T-cell (primary cell): Measurements from ENCODE around the gene GABBR2. TPM values are rescaled to one million over a fixed set of nuclear protein-coding genes. Genes with fewer than 3 reads are reported as not detected.

Source experiments
- ATAC-seq, 4 experiments: fragments of 200-7000 bp in 3 of 4; fragments of 150-1000 bp in 1 of 4; cut with Tn5 transposase; replicated peaks in 1 of 4; 1 replicate in 3 of 4; 2 replicates in 1 of 4; pipeline ENCODE4 v1.10.0; 2021; ENCODE audit warnings: moderate library complexity in 3 of 4, mild to moderate bottlenecking in 2 of 4, moderate number of reproducible peaks in 1 of 4
- CTCF ChIA-PET, 2 donors: fragments of 300-600 bp; sonication (Branson Sonifier 250); formaldehyde crosslinking; loops; one replicate each; lab custom pipeline; 2022; ENCODE audit warnings: antibody characterized with exemption in 2 of 2; lab: Charles Lee
- POLR2A ChIA-PET, 2 donors: fragments of 300-600 bp; sonication (Branson Sonifier 250); formaldehyde crosslinking; loops; one replicate each; lab custom pipeline; 2022; ENCODE audit warnings: antibody characterized with exemption in 2 of 2; lab: Charles Lee
- DNase-seq, 35 experiments: peaks; one replicate each; pipeline versions ENCODE4 v3.0.0 to v3.0.0-alpha.2; 2013 to 2023
- H3K27ac ChIP-seq: one replicate; pipeline ENCODE4 v1.5.1; 2013; ENCODE audit warnings: low read length
- H3K27me3 ChIP-seq, 2 experiments: replicated peaks in 1 of 2; 1 replicate in 1 of 2; 2 replicates in 1 of 2; pipeline versions ENCODE4 v1.6.1 to v1.7.0; 2013; ENCODE audit warnings: low read length in 1 of 2, mixed read lengths in 1 of 2; ENCODE audit not compliant: control insufficient read depth in 2 of 2, insufficient read depth in 2 of 2; ENCODE audit errors: extremely low read depth in 1 of 2
- H3K36me3 ChIP-seq, 2 donors: 1 replicate in 1 of 2; 2 replicates in 1 of 2; pipeline versions ENCODE4 v1.6.1 to v1.7.0; 2013; ENCODE audit warnings: low read length in 1 of 2; ENCODE audit not compliant: control insufficient read depth in 2 of 2, insufficient read depth in 1 of 2; ENCODE audit errors: extremely low read depth in 1 of 2
- H3K4me1 ChIP-seq, 2 experiments: 1 replicate in 1 of 2; 2 replicates in 1 of 2; pipeline versions ENCODE4 v1.6.1 to v1.7.0; 2013; ENCODE audit warnings: low read length in 2 of 2, mixed read lengths in 1 of 2; ENCODE audit not compliant: insufficient read depth in 2 of 2, control insufficient read depth in 1 of 2; ENCODE audit errors: extremely low read depth in 1 of 2
- H3K4me3 ChIP-seq, 2 donors: 1 replicate in 1 of 2; 2 replicates in 1 of 2; pipeline versions ENCODE4 v1.5.1 to v1.7.0; 2013; ENCODE audit warnings: mild to moderate bottlenecking in 2 of 2, low read length in 1 of 2, moderate library complexity in 1 of 2; ENCODE audit not compliant: control insufficient read depth in 1 of 2; ENCODE audit errors: extremely low read depth in 1 of 2
- H3K9me3 ChIP-seq: 2 replicates; pipeline ENCODE4 v1.7.0; 2013
- H3K27ac Mint-ChIP-seq, 2 donors: one replicate each; pipeline ENCODE4 v1.8.0; 2020 to 2021; ENCODE audit warnings: mild to moderate bottlenecking in 2 of 2, mixed read lengths in 2 of 2
- H3K27me3 Mint-ChIP-seq, 2 donors: one replicate each; pipeline ENCODE4 v1.8.0; 2021 to 2022; ENCODE audit warnings: mixed read lengths in 2 of 2
- H3K36me3 Mint-ChIP-seq: one replicate; pipeline ENCODE4 v1.8.0; 2021; ENCODE audit warnings: mixed read lengths
- H3K4me1 Mint-ChIP-seq, 3 donors: one replicate each; pipeline ENCODE4 v1.8.0; 2020 to 2022; ENCODE audit warnings: mixed read lengths in 3 of 3, mild to moderate bottlenecking in 1 of 3
- H3K4me3 Mint-ChIP-seq, 3 donors: one replicate each; pipeline ENCODE4 v1.8.0; 2020 to 2022; ENCODE audit warnings: mild to moderate bottlenecking in 3 of 3, mixed read lengths in 3 of 3, moderate library complexity in 3 of 3
- H3K9me3 Mint-ChIP-seq, 3 donors: one replicate each; pipeline ENCODE4 v1.8.0; 2020 to 2022; ENCODE audit warnings: mixed read lengths in 3 of 3
- WGBS: methylation state at CpG from one replicate; pipeline ENCODE4 v1.1.5; 2013; ENCODE audit warnings: missing lambda C conversion rate; ENCODE audit not compliant: insufficient coverage; 5-methylcytosine and 5-hydroxymethylcytosine counted together
- total RNA-seq, 35 experiments: library from RNA in 6 of 35; stranded (reverse) in 6 of 35; fragments of 120-200 nt in 1 of 35; gene quantifications; one replicate each; pipeline versions ENCODE4 v1.2.1 to v1.2.4 and lab custom pipeline; 2013 to 2026

GABBR2 gene
- total RNA-seq, 5 donors from 2014 or later (not counting 1 experiment from before 2014, with no cell fraction given): 0.03 TPM; not detected in 4

DNA sequence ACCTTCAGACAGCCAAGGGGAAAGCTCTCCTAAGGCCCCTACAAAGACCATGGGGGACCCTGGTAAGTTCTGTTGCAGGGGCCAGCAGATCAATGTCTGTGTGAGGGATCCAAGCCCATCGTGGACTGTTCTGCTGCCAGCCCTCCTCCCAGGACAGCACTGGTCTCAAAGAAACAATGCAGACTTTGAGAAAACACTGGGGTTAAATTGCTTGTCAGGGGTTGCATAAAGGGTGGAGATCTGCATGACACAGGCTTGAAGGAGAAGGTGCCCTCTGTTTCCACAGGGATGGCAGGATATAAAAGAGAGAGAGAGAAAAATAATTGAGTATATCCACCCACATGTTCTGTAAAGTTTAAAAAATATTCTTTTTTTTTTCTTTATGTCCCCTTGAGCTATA, 295.7 kb downstream of the GABBR2 start:
- no peak overlapping the region for H3K4me3 ChIP-seq
- H3K4me1 Mint-ChIP-seq: peaks cover 0 to 5% (median 0%) of the 10 kb centered on the region in 3 donors
- no peaks in the 10 kb centered on the region for H3K4me1 ChIP-seq
- H3K27me3 Mint-ChIP-seq: peaks cover 31 to 37% of the 10 kb centered on the region in 2 donors
- H3K36me3 ChIP-seq: no peaks in the 10 kb centered on the region
- peaks cover 0 to 21% of the 10 kb centered on the region in 2 experiments for H3K27me3 ChIP-seq
- DNase-seq (no peak), ATAC-seq (no peak)
- WGBS: 80% methylated on average over 1 of the region's 1 CpG
- no peaks in the 10 kb centered on the region for H3K36me3 Mint-ChIP-seq
- no peak overlapping the region for H3K27ac Mint-ChIP-seq
- H3K27ac ChIP-seq: no peak overlapping the region
- POLR2A ChIA-PET: interaction anchor here in 1 of 2 donors (0.6 kb wide), 1 partner anchor 1089 kb away, joined by 3 read pairs; no protein-coding TSS in a partner anchor
- H3K4me3 Mint-ChIP-seq: no peak overlapping the region
- no peaks in the 10 kb centered on the region for H3K9me3 ChIP-seq
- H3K9me3 Mint-ChIP-seq: no peaks in the 10 kb centered on the region
- CTCF ChIA-PET: no interaction called here

DNA sequence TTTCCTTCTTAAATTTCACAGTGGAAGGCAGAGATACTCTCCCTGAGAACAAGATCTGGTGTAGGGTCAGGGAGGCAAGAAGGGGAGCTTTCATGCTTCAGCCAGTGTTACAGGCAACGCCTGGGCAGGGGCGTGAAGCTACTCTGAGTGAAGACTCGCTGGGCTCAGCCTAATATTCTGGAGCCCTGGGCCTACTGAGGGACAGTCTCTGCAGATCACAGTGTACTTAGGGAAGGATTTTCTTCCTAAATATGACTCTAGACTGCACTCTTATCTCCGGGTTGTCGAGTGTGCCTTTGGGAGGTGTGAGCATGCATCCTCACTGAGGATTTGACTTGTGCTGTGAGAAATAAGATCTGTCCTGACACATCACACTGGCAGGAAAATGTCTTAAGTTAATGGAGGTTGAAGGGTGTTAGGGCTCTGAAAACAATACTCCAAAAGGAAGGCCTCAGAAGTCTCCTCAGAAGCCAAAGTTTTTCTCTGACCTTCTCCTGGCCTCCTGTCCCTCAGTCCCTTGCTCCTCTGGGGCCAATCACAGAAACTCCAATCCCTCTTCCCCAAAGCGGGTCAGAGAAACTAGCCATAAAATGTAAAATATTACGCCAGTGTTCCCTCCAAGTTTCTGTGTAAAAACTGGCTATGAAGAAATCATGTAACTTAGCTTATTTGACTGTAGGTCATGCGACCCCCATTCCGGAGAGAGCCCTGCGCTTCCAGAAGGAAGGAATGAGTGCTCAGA, 296.5 kb downstream of the GABBR2 start:
- Histone ChIP-seq H3K9me3 (no peaks in the 10 kb centered on the region), H3K27me3 (peaks cover 0 to 15% of the 10 kb centered on the region in 2 experiments), H3K36me3 (no peaks in the 10 kb centered on the region), H3K4me3 (no peak overlapping the region), H3K4me1 (no peaks in the 10 kb centered on the region), H3K27ac (no peak overlapping the region)
- H3K27ac Mint-ChIP-seq: no peak overlapping the region
- no peaks in the 10 kb centered on the region for H3K9me3 Mint-ChIP-seq
- ChIA-PET POLR2A (no interaction called here), CTCF (no interaction called here)
- H3K27me3 Mint-ChIP-seq: peaks cover 25 to 32% of the 10 kb centered on the region in 2 donors
- no peak for DNase-seq
- no peak overlapping the region for H3K4me3 Mint-ChIP-seq
- no peaks in the 10 kb centered on the region for H3K36me3 Mint-ChIP-seq
- 85% methylated on average over 5 of the region's 10 CpGs for WGBS
- peaks cover 0 to 5% (median 0%) of the 10 kb centered on the region in 3 donors for H3K4me1 Mint-ChIP-seq
- no peak for ATAC-seq

DNA sequence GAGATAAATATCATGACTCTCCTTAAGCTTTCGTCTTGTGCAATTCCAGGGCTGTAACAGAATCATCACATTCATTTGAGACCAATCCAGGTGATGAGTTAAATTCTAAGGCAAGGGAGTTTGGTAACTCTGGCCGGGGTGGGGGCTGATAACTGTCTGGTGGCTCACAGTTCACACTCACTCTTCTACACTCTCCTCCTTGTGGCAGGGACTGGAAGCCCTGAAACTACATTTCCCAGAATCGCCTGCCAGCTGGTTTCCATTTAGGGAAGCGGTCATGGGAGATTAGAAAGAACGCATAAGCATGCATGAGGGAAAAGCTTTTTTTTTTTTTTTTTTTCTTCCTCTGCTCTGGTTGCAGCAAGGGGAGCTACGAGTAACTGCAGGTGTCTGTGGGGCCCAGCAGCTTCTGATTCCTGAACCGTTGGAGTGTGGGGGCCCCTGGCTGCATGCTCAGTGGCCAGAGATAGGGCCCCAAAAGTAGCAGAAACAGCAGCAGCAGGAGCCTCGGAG, 298.5 kb downstream of the GABBR2 start:
- H3K9me3 Mint-ChIP-seq: no peaks in the 10 kb centered on the region
- H3K27ac Mint-ChIP-seq: no peak overlapping the region
- Histone ChIP-seq H3K4me3 (no peak overlapping the region), H3K36me3 (no peaks in the 10 kb centered on the region), H3K27ac (no peak overlapping the region), H3K4me1 (no peaks in the 10 kb centered on the region), H3K27me3 (peaks cover 0 to 7% of the 10 kb centered on the region in 2 experiments), H3K9me3 (no peaks in the 10 kb centered on the region)
- no peak for DNase-seq
- H3K27me3 Mint-ChIP-seq: peaks cover 14 to 23% of the 10 kb centered on the region in 2 donors
- 16% methylated on average over 5 of the region's 8 CpGs for WGBS
- H3K4me1 Mint-ChIP-seq: peaks cover 0 to 5% (median 0%) of the 10 kb centered on the region in 3 donors
- no peaks in the 10 kb centered on the region for H3K36me3 Mint-ChIP-seq
- H3K4me3 Mint-ChIP-seq: no peak overlapping the region
- CTCF ChIA-PET: interaction anchor here in 1 of 2 donors (0.7 kb wide), 1 partner anchor 75 kb away, joined by 5 read pairs; no protein-coding TSS in a partner anchor
- POLR2A ChIA-PET: no interaction called here
- no peak for ATAC-seq

DNA sequence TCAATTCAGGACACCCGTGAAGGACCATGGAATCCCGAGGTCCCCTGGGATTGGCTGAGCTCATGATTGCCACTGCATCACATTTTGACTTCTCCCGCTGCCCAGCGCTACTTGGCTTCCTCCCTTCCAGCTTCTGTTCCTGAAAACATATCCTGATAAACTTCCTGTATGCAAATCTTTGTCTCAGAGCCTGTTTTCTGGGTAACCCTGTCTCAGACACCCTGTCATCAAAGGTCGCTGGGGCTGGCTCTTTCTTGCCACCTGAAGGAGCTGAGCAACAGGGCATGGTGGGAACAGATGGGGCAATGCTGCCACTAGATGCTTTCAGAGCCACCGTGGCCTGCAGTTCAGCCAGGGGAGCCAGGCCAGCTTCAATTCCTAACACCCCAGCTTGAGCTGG, 299.0 kb downstream of the GABBR2 start:
- Histone ChIP-seq H3K9me3 (no peaks in the 10 kb centered on the region), H3K4me3 (no peak overlapping the region), H3K27me3 (peaks cover 0 to 6% of the 10 kb centered on the region in 2 experiments), H3K36me3 (no peaks in the 10 kb centered on the region), H3K27ac (no peak overlapping the region), H3K4me1 (no peaks in the 10 kb centered on the region)
- POLR2A ChIA-PET: interaction anchor here in 1 of 2 donors (0.6 kb wide), 1 partner anchor 489 kb away, joined by 4 read pairs; no protein-coding TSS in a partner anchor
- WGBS: 49% methylated on average over 4 of the region's 6 CpGs
- peaks cover 0 to 5% (median 0%) of the 10 kb centered on the region in 3 donors for H3K4me1 Mint-ChIP-seq
- H3K27me3 Mint-ChIP-seq: peaks cover 14 to 26% of the 10 kb centered on the region in 2 donors
- CTCF ChIA-PET: no interaction called here
- ATAC-seq: no peak
- H3K9me3 Mint-ChIP-seq: no peaks in the 10 kb centered on the region
- no peak for DNase-seq
- H3K36me3 Mint-ChIP-seq: no peaks in the 10 kb centered on the region
- no peak overlapping the region for H3K4me3 Mint-ChIP-seq
- no peak overlapping the region for H3K27ac Mint-ChIP-seq

DNA sequence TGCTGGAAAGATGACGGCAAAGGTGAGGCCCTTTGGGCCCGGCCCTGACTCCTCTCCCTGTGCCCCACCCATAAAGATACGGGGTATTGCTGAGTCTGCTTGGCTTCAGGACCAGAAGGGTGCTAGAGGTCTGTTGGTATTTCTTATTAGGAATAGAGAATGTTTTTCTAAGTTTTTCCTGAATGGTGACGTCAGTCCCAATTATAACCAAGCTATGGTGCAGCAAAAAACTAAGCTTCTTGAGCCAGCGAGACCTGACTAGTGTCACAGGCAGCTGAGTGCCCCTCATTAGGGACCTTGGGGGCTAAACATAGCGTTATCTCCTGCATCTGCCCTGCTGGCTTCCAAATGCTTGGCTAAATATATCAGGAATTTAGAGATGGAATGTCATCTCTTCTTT, 302.3 kb downstream of the GABBR2 start:
- H3K36me3 Mint-ChIP-seq: no peaks in the 10 kb centered on the region
- ChIA-PET POLR2A (no interaction called here), CTCF (no interaction called here)
- H3K4me3 Mint-ChIP-seq: no peak overlapping the region
- H3K27me3 Mint-ChIP-seq: peaks cover 19 to 28% of the 10 kb centered on the region in 2 donors
- no peaks in the 10 kb centered on the region for H3K4me1 ChIP-seq
- no peak for ATAC-seq
- WGBS: 100% methylated on average over 2 of the region's 6 CpGs
- H3K4me3 ChIP-seq: no peak overlapping the region
- H3K27ac ChIP-seq: no peak overlapping the region
- H3K36me3 ChIP-seq: no peaks in the 10 kb centered on the region
- no peak for DNase-seq
- H3K27me3 ChIP-seq: peaks cover 0 to 6% of the 10 kb centered on the region in 2 experiments
- H3K9me3 Mint-ChIP-seq: no peaks in the 10 kb centered on the region
- no peaks in the 10 kb centered on the region for H3K9me3 ChIP-seq
- no peak overlapping the region for H3K27ac Mint-ChIP-seq
- H3K4me1 Mint-ChIP-seq: peaks cover 0 to 5% (median 0%) of the 10 kb centered on the region in 3 donors

DNA sequence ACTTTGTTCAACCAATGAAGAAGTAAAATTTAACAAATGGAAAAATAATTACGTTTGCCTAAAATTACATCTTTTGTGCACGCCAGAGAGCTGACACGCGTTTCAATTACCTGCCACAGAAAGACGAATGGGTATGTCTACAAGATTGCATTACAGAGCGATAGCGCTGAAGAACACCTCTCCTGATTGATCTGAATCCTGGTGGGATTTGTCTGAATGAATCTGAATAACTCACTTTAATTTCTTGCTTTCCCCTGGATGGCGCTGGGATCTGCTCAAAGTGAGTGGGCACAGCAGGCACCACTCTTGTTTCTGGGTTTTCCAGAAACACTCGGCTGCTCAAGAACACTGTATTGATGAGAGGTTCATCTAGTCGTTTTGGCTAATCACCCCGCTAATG, 304.5 kb downstream of the GABBR2 start:
- ChIA-PET POLR2A (no interaction called here), CTCF (no interaction called here)
- Mint-ChIP-seq H3K27ac (no peak overlapping the region), H3K4me3 (no peak overlapping the region), H3K27me3 (peaks cover 14 to 23% of the 10 kb centered on the region in 2 donors), H3K9me3 (no peaks in the 10 kb centered on the region), H3K36me3 (no peaks in the 10 kb centered on the region), H3K4me1 (no peaks in the 10 kb centered on the region)
- Histone ChIP-seq H3K9me3 (no peaks in the 10 kb centered on the region), H3K27ac (no peak overlapping the region), H3K4me3 (no peak overlapping the region), H3K36me3 (no peaks in the 10 kb centered on the region), H3K27me3 (peaks cover 0 to 18% of the 10 kb centered on the region in 2 experiments), H3K4me1 (no peaks in the 10 kb centered on the region)
- DNase-seq: no peak
- no peak for ATAC-seq
- WGBS: 89% methylated on average over 5 of the region's 11 CpGs
